Breast epithelium (tissue), 3 donors: Measurements from ENCODE around the gene ZNF169. TPM values are rescaled to one million over a fixed set of nuclear protein-coding genes. Genes with fewer than 3 reads are reported as not detected.

Experiments
- total RNA-seq, 3 donors: library from RNA; depleted of rRNA; stranded (reverse); fragments of >200 nt; gene quantifications; one replicate each; pipeline ENCODE4 v1.1.0, GENCODE V29; 2016

The ZNF169 gene
- total RNA-seq, 3 donors from 2014 or later = 12.6 to 21.6 (median 15.2) TPM

Other genes starting within 250 kb of the ZNF169 start
- gene PTPDC1, start 174.8 kb upstream of the ZNF169 start, total RNA-seq = 10 to 100 TPM; 11.4 to 12.1 (median 12.0) TPM
- gene NUTM2F, start 69.3 kb downstream of the ZNF169 start, total RNA-seq = not detected